Forelimb muscle (tissue), 1 donor: ENCODE data around the gene EXOC4. TPM values are rescaled to one million over a fixed set of nuclear protein-coding genes. Genes with fewer than 3 reads are reported as not detected.
A peak's percentile ranks its signal among the peaks of the same experiment; 100 is the strongest.

Experiments used
- DNase-seq: peaks from one replicate; pipeline ENCODE4 v3.0.0-alpha.2; 2013; ENCODE audit warnings: low read depth
- polyA plus RNA-seq: library from polyadenylated mRNA; unstranded; fragments of 120-200 nt; gene quantifications from one replicate; pipeline ENCODE4 v1.2.1, GENCODE V29; 2013; ENCODE audit not compliant: insufficient read length

The EXOC4 gene
- polyA plus RNA-seq, 1 donor = 55.2 TPM

DNA sequence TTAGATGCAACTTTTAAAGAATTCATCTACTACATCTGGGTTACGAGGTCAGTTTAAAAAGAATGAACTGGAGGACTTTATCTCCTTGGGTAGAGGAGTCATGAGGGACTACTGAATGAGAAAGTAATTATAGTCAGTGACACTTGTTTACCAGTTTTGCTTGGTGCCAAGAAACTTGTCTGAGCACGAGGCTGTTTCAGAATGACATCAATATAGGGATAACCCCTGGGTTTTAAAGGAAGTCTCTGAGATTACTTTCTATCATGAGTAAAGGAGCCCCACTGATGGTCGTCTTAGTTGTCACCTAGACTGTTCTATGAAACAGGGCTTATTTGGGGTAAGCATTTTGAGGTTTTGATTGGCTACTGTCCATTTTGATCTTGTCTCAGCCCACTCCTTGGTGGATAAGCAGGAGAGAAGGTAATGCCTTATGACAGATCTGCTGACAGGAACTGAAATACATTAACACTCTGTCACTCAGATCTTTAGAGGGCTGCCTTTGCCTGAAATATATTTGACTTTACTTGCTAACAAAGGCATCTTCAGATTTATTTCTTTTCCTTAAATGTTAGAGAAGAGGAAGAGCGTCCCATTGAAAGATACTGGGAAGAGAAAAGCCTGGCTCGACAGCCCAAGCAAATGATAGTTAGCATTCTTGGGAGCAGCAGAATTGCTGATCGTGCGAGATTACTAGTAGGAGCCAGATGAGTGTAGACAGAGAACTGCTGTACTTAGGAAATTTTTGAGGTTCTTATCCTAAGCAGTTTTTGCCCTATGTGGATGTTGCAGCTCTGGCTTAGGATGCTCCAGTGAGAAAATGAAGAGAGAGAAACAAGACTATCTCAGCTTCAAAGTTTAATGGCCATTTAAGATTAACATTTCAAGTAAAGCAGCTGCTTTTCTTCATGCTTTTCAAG, 575.1 kb downstream of the EXOC4 start:
- DNase-seq = no peak

DNA sequence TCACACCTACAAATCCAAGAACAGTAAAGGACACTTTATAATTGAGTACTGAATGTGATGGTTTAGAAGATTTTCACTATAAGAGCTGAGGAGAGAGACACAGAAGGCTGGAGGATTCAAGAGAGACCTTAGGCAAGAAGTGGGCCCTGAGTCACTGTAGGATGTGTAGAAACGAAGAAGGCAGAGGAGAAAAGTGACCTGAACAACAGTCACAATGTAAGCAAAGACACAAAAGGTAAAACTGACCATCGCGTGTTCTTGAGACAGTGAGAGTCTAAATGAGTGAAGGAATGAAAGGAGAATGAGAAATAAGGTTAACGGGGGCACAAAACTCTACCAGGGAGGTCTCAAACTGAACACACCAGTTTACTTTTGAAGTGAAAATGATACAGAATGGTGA, 576.0 kb downstream of the EXOC4 start:
- no peak for DNase-seq

DNA sequence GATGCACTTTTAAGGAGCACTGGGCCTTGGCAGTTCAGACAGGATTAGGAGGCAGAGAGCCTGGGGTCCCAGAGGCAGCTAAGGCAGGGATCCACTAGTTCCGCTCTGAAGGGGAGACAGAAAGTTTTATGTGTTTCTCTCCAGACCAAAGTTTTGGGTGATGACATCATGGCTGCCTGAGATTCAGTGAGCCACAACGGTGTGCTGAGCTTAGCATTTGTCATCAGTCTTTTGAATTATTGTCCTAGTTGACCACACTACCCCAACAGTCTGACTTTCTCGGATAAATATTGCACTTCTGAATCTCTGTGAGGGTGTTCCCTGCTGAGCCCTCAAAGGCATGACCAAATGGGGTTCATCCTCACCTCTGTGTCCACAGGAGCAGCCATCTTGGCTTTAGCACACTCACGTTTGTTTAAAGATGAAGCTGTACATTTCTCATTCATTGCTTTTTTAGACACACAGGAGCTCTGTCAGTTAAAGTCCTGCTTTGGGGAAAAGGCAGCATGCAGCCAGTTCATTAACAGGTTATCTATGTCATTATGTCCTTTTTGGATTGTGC, 576.5 kb downstream of the EXOC4 start:
- no peak for DNase-seq

DNA sequence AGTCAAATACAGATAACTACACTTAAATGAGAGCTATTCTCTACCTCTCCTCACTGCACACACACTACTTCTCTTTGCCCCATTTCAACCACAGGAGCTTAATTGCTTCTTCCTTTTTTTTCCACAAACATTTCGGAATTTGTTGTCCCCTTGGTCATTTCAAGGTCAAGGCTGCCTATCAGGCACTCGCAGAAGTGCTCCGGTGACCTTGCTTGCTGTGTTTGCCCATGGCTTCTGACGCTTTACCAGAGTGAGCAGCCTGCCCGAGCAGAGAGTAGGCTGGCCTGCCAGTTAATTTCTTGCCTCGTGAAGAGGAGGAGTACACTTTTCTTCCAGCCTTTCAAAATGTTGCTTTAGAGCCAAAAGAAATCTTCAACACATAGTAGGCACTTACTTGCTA, 577.2 kb downstream of the EXOC4 start:
- no peak for DNase-seq

DNA sequence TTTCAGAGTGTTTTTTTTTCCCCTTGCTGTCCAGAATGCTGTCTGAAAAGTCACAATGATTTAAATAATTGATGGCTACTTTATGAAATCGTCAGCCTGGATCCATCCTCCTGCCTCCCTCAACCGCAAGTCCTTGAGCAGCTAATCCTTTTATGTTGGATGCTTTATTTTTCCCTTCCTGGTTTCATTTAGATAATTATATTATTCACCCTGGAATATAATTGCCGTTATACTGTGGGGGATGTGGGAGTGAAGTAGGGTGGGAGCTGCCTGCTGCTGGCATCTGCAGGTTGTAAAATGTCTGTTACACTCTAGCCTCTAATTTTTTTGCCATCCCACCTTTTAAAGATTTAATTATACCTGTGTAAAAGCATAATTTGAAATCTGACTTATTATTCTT, 583.8 kb downstream of the EXOC4 start:
- DNase-seq = no peak

DNA sequence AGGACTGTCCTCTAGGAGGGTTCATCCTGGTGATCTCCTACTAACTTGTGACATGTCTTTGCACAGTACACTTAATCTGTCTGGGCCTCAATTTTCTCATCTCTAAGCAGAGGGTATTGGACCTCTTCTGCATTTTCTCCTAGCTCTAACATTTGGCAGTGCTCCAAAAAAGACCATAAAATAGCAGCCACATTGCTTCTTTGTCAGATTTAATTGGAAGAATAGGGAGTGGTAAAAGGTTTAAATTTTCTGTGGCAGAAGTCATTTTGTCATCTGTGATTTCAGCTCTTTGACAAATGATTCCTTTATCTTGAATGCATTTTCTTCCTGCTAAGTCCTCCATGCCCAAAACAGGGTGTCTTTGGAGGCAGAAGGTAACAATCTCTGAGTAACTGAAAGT, 584.3 kb downstream of the EXOC4 start:
- no peak for DNase-seq

DNA sequence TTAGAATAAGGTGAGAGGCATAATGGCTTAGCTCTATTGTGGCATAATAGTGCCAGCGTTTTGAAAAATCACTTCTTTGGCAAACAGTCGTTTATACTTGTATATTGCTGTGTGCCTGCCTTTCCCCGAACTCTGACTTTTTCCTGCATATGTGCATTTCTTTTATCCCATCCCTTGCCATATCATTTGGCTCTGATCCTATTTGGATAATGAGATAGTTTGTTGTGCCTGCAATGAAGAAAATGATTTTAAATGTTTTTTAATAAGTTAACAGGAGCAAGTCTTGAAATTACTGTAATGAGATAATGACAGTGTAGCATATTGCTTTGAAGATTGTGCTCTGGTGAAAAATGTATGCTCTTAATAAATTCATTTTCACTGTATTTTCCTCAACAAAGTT, 586.2 kb downstream of the EXOC4 start:
- no peak for DNase-seq

DNA sequence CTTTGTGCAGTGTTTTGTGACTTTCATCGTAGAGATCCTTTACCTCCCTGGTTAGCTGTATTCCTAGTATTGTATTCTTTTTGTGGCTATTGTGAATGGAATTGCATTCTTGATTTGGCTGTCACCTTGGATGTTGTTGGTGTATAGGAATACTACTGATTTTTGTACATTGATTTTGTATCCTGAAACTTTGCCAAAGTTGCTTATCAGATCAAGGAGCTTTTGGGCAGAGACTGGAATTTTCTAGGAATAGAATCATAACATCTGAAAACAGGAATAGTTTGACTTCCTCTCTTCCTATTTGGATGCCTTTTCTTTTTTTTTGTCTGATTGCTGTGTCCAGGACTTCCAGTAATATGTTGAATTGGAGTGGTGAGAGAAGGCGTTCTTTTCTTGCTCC, 590.5 kb downstream of the EXOC4 start:
- no peak for DNase-seq

DNA sequence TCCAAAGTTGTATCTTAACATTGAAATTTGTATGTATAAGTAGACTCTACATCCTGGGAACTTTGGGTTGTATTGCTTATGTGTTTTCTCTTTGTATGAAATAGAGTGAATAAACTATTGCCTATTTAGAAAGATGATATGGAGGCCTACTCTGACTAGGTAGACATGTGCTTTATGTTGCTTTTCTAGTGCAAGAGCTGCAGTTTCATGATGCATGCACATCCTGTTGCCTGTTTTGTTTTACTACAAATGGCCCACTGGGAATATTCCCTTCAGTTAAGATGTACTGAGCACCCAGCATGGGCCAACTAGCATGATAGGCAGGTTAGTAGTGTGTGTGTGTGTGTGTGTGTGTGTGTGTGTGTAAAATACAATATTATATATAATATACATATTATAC, 592.1 kb downstream of the EXOC4 start:
- no peak for DNase-seq

DNA sequence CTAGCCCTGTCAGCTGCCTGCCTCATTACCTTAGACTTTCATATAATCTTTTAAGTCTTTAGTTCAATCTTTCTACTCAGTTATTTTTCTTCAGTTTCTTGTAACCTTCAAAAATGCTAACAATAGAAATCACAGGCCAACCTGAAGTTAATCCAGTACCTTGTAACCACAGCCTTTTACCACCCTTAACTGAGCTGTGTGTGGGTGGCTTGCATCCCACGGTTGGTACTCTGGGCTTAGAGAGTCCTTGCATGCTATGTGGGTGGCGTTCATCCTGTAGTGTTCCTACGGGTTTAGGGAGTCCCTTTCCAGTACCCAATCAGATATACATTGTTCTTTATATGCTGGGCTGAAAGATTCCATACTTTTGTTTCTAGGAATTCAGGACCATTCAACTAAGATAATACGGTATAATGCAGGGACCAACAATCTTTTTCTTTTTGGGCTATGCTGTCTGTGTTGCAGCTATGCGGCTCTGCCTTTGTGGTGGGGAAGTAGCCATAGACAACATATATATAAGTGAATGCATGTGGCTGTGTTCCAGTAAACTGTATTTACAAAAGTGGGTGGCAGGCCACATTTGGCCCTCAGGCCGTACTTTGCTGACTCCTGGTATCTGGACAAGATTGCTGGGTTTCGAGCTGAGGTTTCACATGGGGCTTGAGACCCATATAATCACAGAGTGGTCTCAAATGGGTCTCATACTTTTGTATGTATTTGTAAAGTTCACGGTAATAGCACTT, 593.5 kb downstream of the EXOC4 start:
- DNase-seq = no peak

DNA sequence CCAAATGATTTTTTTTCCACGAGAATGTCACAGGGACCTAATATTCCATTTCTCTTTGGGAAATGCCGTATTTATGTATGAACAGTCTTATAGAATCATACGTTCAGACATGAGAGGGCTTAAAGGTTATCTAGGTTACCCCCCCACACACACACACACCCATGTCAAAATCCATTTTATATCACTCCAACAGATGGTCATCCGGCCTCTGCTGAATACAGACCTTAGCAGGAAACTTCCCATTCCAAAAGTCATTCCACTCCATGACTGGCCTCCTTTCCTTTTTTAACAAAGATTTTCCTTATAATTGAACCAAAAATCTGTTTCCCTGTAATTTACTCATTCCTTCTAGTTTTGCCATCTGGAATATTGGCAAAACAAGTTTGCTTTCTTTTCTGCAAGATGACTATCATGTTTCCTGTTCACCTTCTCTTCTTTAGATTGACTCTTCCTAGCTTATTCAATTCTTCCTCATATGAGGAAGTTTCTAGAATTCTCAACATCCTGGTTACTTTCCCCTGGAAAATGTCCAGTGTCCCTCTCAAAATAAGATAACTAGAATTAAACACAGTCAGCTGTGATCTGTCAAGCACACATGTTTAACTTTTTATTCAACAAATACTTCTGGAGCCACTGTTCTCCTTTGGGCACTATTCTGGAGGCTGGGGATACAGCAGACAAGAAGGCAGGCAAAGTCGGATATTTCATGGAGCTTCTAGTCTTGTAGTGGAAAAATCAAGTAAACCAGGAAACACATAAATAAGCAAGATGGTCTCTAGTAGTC, 597.8 kb downstream of the EXOC4 start:
- no peak for DNase-seq

DNA sequence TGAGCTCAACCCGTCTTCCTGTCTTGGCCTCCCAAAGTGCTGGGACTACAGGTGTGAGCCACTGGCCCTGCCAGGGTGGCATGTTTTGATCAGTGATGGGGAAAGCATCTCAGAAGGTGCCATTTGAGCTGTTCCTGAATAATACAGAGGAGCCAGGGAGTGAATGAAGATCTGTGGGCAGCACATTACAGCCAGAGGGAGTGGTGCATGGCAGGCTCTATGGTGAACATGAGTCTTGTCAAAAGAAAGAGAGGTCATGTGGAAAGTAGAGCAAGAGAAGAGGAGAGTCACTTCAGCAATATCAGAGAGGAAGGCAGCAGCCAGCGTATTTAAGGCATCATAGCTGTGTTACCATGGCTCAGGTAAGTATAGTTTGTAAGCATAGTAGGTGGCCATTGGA, 598.5 kb downstream of the EXOC4 start:
- DNase-seq = no peak

DNA sequence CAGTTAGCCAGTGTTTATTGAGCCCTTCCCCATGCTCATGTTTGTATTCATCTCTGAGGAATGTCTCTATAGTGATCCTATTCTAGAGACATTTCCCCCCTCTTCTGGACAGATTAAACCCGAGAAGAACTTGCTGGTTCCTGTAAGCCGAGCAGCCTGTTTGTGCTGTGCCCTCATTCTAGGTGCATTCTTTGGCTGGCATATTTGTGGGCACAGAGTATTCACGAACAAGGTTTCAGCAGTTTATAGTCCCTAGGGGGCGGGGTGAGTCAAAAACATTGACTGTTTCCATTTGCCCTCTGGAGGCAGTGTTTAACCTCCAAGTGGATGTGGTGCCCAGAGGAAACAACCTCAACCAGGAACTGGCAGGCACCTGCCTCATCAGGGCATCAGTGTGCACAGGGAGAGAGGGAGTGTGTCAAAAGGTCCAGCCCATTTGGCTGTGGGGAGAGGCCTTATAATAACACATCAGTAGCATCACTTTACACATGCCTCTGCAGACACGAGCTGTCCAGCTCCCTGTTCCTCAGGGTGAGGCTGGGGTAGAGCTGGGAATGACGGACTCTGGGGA, 600.9 kb downstream of the EXOC4 start:
- DNase-seq = no peak

DNA sequence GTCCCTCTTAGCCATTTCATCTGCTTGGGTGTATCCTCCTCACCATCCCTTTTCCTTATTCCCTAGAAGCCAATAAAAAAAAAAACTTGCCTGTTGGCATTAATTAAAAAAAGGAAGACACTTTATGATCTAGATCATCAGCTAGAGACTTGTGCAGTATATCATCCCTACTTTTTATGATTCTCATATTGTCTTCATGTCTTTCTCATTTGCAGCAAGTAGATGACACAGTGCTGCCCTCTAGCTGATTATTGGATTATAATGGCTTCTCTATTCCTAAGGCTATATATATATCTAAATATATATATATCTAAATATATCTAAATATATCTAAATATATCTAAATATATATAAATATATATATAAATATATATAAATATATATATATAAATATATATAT, 601.9 kb downstream of the EXOC4 start:
- DNase-seq = peak; percentile 31

DNA sequence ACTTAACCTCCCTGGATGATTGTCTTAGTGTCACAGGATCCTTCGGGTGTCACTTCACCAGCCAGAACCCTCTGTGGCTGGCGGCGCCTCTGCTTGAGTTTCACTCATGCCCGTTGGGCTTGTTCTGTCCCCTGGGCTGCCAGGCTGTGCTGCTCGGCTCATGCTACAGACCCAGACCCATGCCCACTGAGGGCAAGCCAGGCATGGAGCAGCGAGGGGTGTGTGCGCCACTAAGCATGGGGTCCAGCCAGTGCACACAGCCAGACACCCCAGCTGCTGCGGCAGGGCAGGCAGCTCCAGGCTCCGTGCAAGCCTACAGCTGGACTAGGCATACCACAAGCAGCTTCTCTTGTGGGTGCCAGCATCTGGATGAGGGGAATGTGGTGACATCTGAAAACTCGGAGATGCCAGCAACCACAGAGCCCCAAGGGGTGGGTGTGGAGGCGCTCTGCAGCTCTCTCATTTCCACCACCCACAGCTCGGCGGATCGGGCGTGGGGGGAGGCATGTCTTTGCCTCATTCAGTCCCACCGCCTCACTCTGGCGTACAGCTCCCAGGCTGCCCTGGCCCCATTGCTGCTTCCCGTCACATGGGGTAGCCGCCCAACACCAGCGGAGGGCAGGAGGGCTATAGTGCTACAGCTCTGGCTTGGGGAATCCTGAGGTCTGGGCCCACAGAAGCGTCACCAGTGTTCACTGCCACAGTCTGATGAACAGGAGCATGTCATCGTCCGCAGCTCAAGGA, 604.7 kb downstream of the EXOC4 start:
- no peak for DNase-seq

DNA sequence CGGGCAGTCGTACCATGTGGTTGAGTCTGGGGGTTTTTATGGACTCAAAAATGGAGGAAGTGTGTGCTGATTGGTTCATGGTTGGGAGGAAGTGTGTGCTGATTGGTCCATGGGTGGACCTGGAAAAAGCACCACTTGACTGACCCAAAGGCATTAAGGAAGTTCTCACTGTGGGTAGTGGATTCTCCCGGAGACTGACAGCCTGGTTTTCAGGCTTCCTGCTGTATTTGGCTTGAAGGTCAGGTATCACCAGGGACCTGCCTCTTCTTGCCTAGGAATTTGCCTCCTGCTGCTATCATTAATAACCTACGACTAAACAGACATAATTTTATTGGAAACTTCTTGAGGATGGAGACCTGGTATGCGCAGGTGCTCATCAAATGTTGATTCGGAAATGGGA, 605.4 kb downstream of the EXOC4 start:
- no peak for DNase-seq

DNA sequence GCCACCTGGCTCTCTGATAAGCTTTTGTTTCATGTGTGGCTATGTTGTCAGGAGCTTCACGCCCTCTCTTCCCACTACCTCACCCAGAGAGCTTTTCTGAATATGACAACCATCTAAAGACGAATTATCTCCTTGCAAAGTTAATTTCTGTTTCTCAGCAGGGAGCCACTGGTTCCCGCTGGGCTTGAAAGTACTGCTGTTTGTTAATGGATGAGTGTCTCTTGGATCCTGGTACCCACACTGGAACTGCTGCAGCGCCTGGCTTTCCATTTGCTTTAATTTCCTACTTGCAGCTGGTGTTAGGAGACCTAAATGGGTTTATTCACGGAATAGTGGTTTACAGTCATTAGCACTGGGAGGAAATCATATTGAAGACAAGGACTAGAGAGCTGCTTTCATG, 606.4 kb downstream of the EXOC4 start:
- DNase-seq = no peak

DNA sequence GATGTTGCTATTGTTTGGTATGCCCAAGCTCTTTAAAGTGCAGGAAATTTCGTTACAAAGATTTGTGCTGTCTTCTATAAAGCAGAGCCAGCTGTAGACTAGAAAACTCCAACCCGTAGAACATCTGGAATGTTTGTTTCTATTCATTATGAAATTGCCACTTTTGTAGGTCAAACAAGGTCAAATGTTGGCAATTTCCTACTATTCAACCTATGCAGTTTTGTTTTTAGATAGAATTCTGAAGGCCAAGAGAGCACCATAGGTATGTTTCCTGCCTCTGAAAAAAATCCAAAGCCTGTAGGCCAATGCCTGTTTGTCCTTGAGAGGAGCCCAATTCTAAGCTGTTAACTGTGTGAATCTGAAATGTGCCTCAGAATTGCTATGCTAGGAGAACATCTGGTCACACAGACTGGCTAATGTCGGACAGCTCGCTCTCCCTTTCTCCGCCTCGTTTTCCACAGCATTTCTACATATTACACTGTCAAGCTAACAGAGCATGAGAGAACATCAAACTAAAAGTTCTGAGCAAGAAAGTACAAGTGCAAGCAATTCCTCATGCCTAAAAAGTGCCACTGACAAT, 607.1 kb downstream of the EXOC4 start:
- no peak for DNase-seq

DNA sequence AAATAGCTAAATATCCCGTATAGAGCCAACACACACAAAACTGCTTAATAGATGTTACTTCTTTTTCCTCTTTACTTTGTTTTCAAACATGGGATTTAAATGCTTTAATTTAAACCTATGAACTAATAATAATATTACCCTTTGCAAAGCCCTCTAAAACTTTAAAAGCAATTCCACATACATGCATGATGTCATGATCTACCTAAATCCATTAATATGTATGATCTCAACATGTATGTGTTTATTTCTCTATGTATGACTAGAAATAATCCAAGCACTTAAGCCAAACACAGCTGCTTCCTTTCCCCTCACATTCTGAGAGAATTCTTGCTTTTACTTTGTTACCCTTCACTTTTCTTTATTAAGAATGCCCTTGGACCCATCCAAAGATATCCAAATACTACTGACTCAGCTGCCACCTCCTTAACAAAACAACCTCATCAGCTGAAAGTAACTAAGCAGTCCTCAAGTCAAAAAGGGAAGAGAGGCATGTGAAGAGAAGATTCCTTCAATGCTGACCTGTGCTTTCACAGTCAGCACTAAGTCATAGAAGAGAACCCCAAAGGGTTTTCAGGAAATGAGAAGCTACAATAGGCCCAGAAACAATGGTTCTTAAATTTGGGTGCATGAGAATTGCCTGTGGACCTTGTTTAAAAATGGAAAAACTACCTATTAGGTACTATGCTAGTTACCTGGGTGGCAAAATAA, 607.9 kb downstream of the EXOC4 start:
- no peak for DNase-seq

DNA sequence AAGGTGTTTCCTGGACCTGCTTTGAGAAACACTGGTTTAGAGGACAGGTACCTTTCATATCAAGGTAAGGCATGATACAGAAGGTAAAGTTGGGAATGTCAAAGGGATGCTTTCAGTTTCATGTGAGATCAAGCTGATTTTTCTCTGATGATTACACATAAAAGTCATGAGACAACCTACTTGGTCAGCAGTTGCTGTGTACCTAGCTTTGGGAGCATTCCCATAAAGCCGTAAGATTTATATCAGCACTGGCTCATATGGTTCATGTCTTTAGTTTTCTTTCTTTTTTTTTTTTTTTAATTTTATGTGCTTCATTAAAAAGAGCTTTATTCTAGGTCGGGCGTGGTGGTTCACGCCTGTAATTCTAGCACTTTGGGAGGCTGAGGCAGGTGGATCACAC, 609.0 kb downstream of the EXOC4 start:
- no peak for DNase-seq
